ENCODE measurements around the gene SHKBP1. TPM values are rescaled to one million over a fixed set of nuclear protein-coding genes. Genes with fewer than 3 reads are reported as not detected.

Gene SHKBP1
- polyA plus RNA-seq, 4 donors: 27.0 to 70.3 (median 60.4) TPM

DNA sequence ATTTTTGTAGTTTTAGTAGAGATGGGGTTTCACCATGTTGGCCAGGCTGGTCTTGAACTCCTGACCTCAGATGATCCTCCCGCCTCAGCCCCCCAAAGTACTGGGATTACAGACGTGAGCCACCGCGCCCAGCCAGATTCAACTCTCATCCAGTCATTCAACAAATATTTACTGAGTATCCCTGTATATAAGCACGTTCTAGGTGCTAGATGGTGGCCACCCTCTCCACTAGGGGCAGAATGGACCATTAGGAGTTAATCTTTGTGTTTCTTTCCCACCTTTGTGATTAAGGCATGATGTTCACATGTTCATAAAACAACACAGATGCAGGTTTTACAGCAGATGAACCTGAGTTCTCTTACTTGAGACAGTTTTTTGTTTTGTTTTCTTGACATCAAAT is 7.3 kb downstream of the SHKBP1 start:
- Histone ChIP-seq H3K9me3 (ENCODE audit: control insufficient read depth in 2 of 2, insufficient read depth in 1 of 2, low read depth in 1 of 2, low read length in 1 of 2) (no peaks in the 10 kb centered on the region), H3K4me1 (ENCODE audit: control insufficient read depth in 3 of 3, insufficient read depth in 2 of 3, low read depth in 1 of 3, low read length in 2 of 3) (no peaks in the 10 kb centered on the region), H3K4me3 (ENCODE audit: low read depth in 1 of 3, low read length in 3 of 3) (no peak overlapping the region), H3K27me3 (ENCODE audit: control insufficient read depth in 3 of 3, insufficient read depth in 3 of 3, low read length in 3 of 3) (no peaks in the 10 kb centered on the region), H3K36me3 (ENCODE audit: control insufficient read depth in 3 of 3, insufficient read depth in 2 of 3, low read depth in 1 of 3, low read length in 3 of 3) (peaks cover 9 to 59% (median 10%) of the 10 kb centered on the region in 3 donors), H3K27ac (ENCODE audit: low read depth in 1 of 3, low read length in 2 of 3) (no peak overlapping the region)
- 82 to 90% (median 84%) methylated on average over 5 of the region's 5 CpGs for WGBS, 3 donors
- DNase-seq: no peak
- no peak for FAIRE-seq

DNA sequence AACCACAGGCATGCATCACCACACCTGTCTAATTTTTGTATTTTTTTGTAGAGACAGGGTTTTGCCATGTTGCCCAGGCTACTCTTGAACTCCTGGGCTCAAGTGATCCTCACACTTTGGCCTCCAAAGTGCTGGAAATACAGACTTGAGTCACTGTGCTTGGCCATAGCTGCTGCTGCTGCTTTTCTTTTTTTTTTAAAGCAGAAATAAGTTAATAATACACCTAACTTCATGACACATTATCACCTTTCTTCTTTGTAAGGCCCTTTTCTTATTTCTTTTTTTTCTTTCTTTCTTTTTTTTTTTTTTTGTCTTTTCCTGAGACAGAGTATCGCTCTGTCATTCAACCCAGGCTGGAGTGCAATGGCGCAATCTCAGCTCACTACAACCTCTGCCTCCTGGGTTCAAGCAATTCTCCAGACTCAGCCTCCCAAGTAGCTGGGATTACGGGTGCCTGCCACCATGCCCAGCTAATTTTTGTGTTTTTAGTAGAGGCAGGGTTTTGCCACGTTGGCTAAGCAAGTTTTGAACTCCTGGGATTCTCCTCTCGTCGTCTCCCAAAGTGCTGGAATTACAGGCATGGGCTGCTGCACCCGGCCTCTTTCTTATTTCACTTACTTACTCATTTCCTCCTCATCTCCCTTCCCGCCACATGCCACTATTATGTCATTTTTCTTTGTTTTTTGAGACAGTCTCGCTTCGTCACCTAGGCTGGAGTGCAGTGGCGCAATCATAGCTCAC is 8.7 kb downstream of the SHKBP1 start:
- H3K27ac ChIP-seq (ENCODE audit: low read depth in 1 of 3, low read length in 2 of 3): no peak overlapping the region
- H3K9me3 ChIP-seq (ENCODE audit: control insufficient read depth in 2 of 2, insufficient read depth in 1 of 2, low read depth in 1 of 2, low read length in 1 of 2): no peaks in the 10 kb centered on the region
- FAIRE-seq: no peak
- H3K27me3 ChIP-seq (ENCODE audit: control insufficient read depth in 3 of 3, insufficient read depth in 3 of 3, low read length in 3 of 3): no peaks in the 10 kb centered on the region
- DNase-seq: no peak
- H3K4me3 ChIP-seq (ENCODE audit: low read depth in 1 of 3, low read length in 3 of 3): no peak overlapping the region
- H3K36me3 ChIP-seq (ENCODE audit: control insufficient read depth in 3 of 3, insufficient read depth in 2 of 3, low read depth in 1 of 3, low read length in 3 of 3): peaks cover 8 to 56% (median 9%) of the 10 kb centered on the region in 3 donors
- WGBS, 3 donors: 89 to 91% (median 91%) methylated on average over 11 of the region's 11 CpGs
- no peaks in the 10 kb centered on the region for H3K4me1 ChIP-seq (ENCODE audit: control insufficient read depth in 3 of 3, insufficient read depth in 2 of 3, low read depth in 1 of 3, low read length in 2 of 3)

DNA sequence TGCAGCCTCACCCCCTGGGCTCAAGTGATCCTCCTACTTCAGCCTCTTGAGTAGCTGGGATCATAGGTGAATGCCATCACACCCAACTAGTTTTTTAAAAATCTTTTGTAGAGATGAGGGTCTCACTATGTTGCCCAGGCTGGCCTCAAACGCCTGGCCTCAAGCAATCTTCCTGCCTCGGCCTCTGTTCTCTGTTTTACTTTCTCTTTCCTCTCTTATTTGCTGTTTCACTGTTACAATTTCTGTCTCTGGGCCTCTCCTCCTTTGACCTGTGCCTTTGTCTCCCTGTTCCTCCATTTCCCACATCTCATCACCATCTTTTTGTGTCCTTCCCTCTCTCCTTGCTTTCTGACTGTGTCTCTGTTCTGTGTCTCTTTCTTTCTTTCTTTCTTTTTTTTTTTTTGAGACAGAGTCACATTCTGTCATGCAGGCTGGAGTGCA is 9.3 kb downstream of the SHKBP1 start:
- FAIRE-seq: no peak
- WGBS, 3 donors: 72 to 83% (median 82%) methylated on average over 2 of the region's 2 CpGs

DNA sequence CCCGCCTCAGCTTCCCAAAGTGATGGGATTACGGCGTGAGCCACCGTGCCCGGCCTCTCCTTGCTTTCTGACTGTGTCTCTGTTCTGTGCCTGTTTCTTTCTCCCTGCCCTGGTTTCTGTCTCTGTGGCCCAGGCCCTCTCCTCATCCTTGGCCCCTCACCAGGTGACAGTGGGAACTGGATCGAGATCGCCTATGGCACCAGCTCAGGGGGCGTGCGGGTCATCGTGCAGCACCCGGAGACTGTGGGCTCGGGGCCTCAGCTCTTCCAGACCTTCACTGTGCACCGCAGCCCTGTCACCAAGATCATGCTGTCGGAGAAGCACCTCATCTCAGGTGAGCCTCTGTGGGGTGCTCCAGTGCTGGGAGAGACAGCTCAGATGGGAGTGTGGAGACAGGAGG is 9.9 kb downstream of the SHKBP1 start:
- H3K4me1 ChIP-seq (ENCODE audit: control insufficient read depth in 3 of 3, insufficient read depth in 2 of 3, low read depth in 1 of 3, low read length in 2 of 3): no peaks in the 10 kb centered on the region
- H3K27ac ChIP-seq (ENCODE audit: low read depth in 1 of 3, low read length in 2 of 3): no peak overlapping the region
- peaks cover 0 to 58% (median 6%) of the 10 kb centered on the region in 3 donors for H3K36me3 ChIP-seq (ENCODE audit: control insufficient read depth in 3 of 3, insufficient read depth in 2 of 3, low read depth in 1 of 3, low read length in 3 of 3)
- H3K4me3 ChIP-seq (ENCODE audit: low read depth in 1 of 3, low read length in 3 of 3): no peak overlapping the region
- no peaks in the 10 kb centered on the region for H3K27me3 ChIP-seq (ENCODE audit: control insufficient read depth in 3 of 3, insufficient read depth in 3 of 3, low read length in 3 of 3)
- 96 to 98% (median 97%) methylated on average over 14 of the region's 14 CpGs for WGBS, 3 donors
- no peak for DNase-seq
- no peaks in the 10 kb centered on the region for H3K9me3 ChIP-seq (ENCODE audit: control insufficient read depth in 2 of 2, insufficient read depth in 1 of 2, low read depth in 1 of 2, low read length in 1 of 2)
- no peak for FAIRE-seq

More for the DNA sequence above, 9.3 kb downstream of the SHKBP1 start:
- no peaks in the 10 kb centered on the region for H3K9me3 ChIP-seq (ENCODE audit: control insufficient read depth in 2 of 2, insufficient read depth in 1 of 2, low read depth in 1 of 2, low read length in 1 of 2)
- peaks cover 5 to 59% (median 6%) of the 10 kb centered on the region in 3 donors for H3K36me3 ChIP-seq (ENCODE audit: control insufficient read depth in 3 of 3, insufficient read depth in 2 of 3, low read depth in 1 of 3, low read length in 3 of 3)
- no peaks in the 10 kb centered on the region for H3K27me3 ChIP-seq (ENCODE audit: control insufficient read depth in 3 of 3, insufficient read depth in 3 of 3, low read length in 3 of 3)
- no peak overlapping the region for H3K27ac ChIP-seq (ENCODE audit: low read depth in 1 of 3, low read length in 2 of 3)
- no peaks in the 10 kb centered on the region for H3K4me1 ChIP-seq (ENCODE audit: control insufficient read depth in 3 of 3, insufficient read depth in 2 of 3, low read depth in 1 of 3, low read length in 2 of 3)
- no peak overlapping the region for H3K4me3 ChIP-seq (ENCODE audit: low read depth in 1 of 3, low read length in 3 of 3)
- DNase-seq: no peak

DNA sequence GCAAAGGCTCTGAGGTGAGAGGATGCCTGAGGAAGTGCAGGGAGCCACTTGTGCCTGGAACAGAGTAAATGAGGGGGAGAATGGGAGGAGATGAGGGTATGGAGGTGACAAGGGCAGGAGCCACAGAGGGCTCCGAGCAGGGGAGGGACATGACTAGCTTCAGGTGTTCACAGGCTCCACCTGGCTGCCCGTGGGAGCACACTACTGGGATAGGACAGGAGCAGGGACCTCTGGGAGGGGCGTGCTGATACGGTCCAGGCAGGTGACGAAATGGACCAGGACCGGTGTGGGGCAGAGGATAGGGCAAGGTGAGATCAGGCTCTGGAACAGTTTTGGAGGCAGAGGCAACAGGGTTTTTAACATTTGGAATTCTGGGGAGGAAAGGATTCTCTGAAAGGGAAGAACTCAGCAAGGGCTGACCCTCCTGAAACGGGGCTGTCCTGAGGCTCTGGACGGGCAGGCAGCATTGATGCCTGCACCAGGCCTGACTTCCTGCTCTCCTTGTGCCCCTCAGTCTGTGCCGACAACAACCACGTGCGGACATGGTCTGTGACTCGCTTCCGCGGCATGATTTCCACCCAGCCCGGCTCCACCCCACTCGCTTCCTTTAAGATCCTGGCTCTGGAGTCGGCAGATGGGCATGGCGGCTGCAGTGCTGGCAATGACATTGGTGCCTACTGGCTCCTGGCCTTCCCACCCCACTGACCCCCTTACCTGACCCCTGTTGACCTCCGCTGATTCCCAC is 11.6 kb downstream of the SHKBP1 start:
- no peak overlapping the region for H3K4me3 ChIP-seq (ENCODE audit: low read depth in 1 of 3, low read length in 3 of 3)
- no peaks in the 10 kb centered on the region for H3K4me1 ChIP-seq (ENCODE audit: control insufficient read depth in 3 of 3, insufficient read depth in 2 of 3, low read depth in 1 of 3, low read length in 2 of 3)
- WGBS, 3 donors: 87 to 91% (median 90%) methylated on average over 17 to 19 of the region's 19 CpGs
- no peaks in the 10 kb centered on the region for H3K27me3 ChIP-seq (ENCODE audit: control insufficient read depth in 3 of 3, insufficient read depth in 3 of 3, low read length in 3 of 3)
- DNase-seq: no peak
- peaks cover 0 to 43% (median 6%) of the 10 kb centered on the region in 3 donors for H3K36me3 ChIP-seq (ENCODE audit: control insufficient read depth in 3 of 3, insufficient read depth in 2 of 3, low read depth in 1 of 3, low read length in 3 of 3)
- H3K9me3 ChIP-seq (ENCODE audit: control insufficient read depth in 2 of 2, insufficient read depth in 1 of 2, low read depth in 1 of 2, low read length in 1 of 2): no peaks in the 10 kb centered on the region
- H3K27ac ChIP-seq (ENCODE audit: low read depth in 1 of 3, low read length in 2 of 3): no peak overlapping the region
- no peak for FAIRE-seq

DNA sequence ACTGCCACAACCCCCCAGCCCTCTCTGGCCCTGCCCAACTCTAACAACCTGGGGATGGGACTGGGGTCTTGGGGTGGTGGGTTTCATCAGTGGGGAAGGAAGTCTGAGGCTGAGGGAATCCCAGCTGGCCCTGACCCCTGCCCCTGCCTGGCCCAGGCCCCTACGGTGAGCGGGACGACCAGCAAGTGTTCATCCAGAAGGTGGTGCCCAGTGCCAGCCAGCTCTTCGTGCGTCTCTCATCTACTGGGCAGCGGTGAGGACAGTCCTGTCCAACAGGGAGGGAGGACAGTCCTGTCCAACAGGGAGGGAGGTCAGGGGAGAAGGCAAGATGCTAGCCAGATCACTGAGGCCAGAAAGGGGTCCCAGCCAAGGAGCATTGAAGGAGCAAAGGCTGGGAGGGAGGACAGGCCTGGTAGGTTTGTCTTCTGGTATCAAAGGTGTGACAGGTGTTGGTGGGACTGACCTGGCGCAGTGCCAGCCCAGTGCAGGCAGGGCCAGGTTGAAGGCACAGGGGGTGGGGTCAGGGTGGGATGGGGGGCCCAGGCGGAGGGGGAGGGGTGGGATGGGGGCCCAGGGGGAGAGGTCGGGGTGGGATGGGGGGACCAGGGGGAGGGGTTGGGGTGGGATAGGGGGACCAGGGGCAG is 12.4 kb downstream of the SHKBP1 start:
- WGBS, 3 donors: 86 to 89% (median 86%) methylated on average over 7 to 9 of the region's 9 CpGs
- DNase-seq (no peak), FAIRE-seq (no peak)
- Histone ChIP-seq H3K9me3 (ENCODE audit: control insufficient read depth in 2 of 2, insufficient read depth in 1 of 2, low read depth in 1 of 2, low read length in 1 of 2) (no peaks in the 10 kb centered on the region), H3K4me3 (ENCODE audit: low read depth in 1 of 3, low read length in 3 of 3) (no peak overlapping the region), H3K27me3 (ENCODE audit: control insufficient read depth in 3 of 3, insufficient read depth in 3 of 3, low read length in 3 of 3) (no peaks in the 10 kb centered on the region), H3K27ac (ENCODE audit: low read depth in 1 of 3, low read length in 2 of 3) (no peak overlapping the region), H3K4me1 (ENCODE audit: control insufficient read depth in 3 of 3, insufficient read depth in 2 of 3, low read depth in 1 of 3, low read length in 2 of 3) (no peaks in the 10 kb centered on the region), H3K36me3 (ENCODE audit: control insufficient read depth in 3 of 3, insufficient read depth in 2 of 3, low read depth in 1 of 3, low read length in 3 of 3) (peaks cover 0 to 39% (median 6%) of the 10 kb centered on the region in 3 donors)

DNA sequence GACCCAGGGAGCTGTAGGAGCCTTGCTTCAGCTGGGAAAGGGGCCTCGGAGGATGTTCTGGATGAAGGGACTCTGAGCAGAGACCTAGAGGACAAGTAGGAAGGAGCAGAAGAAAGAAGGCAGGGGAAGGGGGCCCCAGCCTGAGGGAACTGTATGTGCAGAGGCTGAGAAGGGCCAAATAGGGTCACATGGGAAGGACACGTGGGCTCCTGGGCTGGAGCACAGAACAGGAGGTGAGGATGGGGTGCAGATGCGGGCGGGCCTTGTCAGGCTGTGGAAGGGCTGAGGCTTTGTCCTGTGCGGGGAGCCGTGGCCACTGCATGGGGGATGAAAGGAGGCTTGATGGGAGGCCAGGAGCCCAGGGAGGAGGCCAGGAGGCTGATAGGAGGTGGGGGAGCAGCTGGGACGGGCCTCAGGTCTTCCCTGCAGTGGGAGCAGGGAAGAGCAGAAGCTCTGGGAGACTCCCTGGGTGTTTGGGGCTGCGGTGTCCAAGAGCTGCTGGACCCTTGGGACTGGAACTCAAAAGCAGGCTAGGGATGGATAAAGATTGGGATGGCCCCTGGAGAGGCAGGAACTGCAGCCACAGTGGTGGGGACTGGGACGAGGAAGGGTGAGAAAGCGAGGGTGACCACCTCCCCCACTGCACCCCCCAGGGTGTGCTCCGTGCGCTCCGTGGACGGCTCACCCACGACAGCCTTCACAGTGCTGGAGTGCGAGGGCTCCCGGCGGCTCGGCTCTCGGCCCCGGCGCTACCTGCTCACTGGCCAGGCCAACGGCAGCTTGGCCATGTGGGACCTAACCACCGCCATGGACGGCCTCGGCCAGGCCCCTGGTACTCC is 13.1 kb downstream of the SHKBP1 start:
- WGBS, 3 donors: 90 to 92% (median 90%) methylated on average over 21 to 26 of the region's 26 CpGs
- DNase-seq (no peak), FAIRE-seq (no peak)
- H3K27me3 ChIP-seq (ENCODE audit: control insufficient read depth in 3 of 3, insufficient read depth in 3 of 3, low read length in 3 of 3): peaks cover 0 to 8% (median 0%) of the 10 kb centered on the region in 3 donors
- H3K4me1 ChIP-seq (ENCODE audit: control insufficient read depth in 3 of 3, insufficient read depth in 2 of 3, low read depth in 1 of 3, low read length in 2 of 3): no peaks in the 10 kb centered on the region
- H3K4me3 ChIP-seq (ENCODE audit: low read depth in 1 of 3, low read length in 3 of 3): no peak overlapping the region
- no peak overlapping the region for H3K27ac ChIP-seq (ENCODE audit: low read depth in 1 of 3, low read length in 2 of 3)
- peaks cover 0 to 39% (median 6%) of the 10 kb centered on the region in 3 donors for H3K36me3 ChIP-seq (ENCODE audit: control insufficient read depth in 3 of 3, insufficient read depth in 2 of 3, low read depth in 1 of 3, low read length in 3 of 3)
- no peaks in the 10 kb centered on the region for H3K9me3 ChIP-seq (ENCODE audit: control insufficient read depth in 2 of 2, insufficient read depth in 1 of 2, low read depth in 1 of 2, low read length in 1 of 2)
